ENCODE results near the gene VAV2.

VAV2 gene

DNA sequence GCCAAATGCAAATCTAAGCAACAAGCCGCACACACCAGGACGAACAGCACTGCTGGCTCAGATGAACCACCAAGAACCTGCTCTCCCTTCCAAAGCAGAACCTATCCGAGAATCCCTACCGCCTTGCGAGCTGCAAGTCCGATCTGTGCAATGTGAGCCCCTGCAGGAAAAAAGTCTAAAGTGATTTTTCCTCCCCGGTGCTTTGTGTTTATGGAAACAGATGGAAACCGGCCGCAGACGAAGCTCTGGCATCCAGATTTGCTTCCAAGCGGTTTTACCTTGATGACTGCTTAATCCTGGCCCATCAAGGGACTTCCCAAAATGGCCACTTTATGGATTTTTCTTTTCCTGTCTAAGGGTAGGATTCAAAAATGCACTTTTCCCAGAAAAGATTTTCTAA, 112.5 kb downstream of the VAV2 start:
- TF ChIP-seq USF1 (IDR thresholded peaks at IDR 0.05): no peak
- no peak for TF ChIP-seq FOXM1 (IDR thresholded peaks at IDR 0.05; ENCODE audit: borderline replicate concordance, low read depth)
- TF ChIP-seq, protein P1, sequence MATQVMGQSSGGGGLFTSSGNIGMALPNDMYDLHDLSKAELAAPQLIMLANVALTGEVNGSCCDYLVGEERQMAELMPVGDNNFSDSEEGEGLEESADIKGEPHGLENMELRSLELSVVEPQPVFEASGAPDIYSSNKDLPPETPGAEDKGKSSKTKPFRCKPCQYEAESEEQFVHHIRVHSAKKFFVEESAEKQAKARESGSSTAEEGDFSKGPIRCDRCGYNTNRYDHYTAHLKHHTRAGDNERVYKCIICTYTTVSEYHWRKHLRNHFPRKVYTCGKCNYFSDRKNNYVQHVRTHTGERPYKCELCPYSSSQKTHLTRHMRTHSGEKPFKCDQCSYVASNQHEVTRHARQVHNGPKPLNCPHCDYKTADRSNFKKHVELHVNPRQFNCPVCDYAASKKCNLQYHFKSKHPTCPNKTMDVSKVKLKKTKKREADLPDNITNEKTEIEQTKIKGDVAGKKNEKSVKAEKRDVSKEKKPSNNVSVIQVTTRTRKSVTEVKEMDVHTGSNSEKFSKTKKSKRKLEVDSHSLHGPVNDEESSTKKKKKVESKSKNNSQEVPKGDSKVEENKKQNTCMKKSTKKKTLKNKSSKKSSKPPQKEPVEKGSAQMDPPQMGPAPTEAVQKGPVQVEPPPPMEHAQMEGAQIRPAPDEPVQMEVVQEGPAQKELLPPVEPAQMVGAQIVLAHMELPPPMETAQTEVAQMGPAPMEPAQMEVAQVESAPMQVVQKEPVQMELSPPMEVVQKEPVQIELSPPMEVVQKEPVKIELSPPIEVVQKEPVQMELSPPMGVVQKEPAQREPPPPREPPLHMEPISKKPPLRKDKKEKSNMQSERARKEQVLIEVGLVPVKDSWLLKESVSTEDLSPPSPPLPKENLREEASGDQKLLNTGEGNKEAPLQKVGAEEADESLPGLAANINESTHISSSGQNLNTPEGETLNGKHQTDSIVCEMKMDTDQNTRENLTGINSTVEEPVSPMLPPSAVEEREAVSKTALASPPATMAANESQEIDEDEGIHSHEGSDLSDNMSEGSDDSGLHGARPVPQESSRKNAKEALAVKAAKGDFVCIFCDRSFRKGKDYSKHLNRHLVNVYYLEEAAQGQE (IDR thresholded peaks at IDR 0.05; ENCODE audit: low read depth): no peak
- no peak for TF ChIP-seq MAX (IDR thresholded peaks at IDR 0.05)

GRCh38 chr9:133878402-133878801, 113.7 kb downstream of the VAV2 start:
- TF ChIP-seq MAX (IDR thresholded peaks at IDR 0.05) (no peak), TAF1 (IDR thresholded peaks at IDR 0.05; ENCODE audit: low read depth) (no peak), EGR1 (IDR thresholded peaks at IDR 0.05) (no peak), FOXM1 (IDR thresholded peaks at IDR 0.05; ENCODE audit: borderline replicate concordance, low read depth) (no peak), TEAD4 (IDR thresholded peaks at IDR 0.05) (no peak)
- TF ChIP-seq, protein P1 (IDR thresholded peaks at IDR 0.05; ENCODE audit: low read depth): no peak

DNA sequence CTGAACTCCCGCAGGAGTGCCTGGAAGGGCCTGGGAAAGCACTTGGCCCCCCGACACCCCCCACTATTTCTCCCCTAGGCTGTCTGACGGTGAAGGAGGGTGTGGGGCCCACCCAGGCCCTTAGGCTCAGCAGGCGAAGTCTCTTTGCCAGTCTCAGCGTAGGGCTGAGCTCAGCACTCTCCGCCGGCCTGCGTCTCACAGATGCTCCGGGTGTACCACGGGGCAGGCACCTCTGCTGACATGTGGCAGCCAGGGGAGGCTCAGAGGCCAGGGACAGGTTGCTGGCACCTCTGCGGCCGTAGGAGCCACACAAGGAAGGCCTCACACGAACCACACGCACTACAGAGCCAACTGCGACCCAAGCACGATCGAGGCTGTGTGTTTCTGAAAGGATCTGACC, 114.2 kb downstream of the VAV2 start:
- TF ChIP-seq RAD21 (IDR thresholded peaks at IDR 0.05; ENCODE audit: low read depth) (no peak), MAX (IDR thresholded peaks at IDR 0.05) (no peak), TCF12 (IDR thresholded peaks at IDR 0.05; ENCODE audit: low read depth) (no peak), NFIC (IDR thresholded peaks at IDR 0.05) (no peak), CEBPB (IDR thresholded peaks at IDR 0.05) (no peak), CREB1 (IDR thresholded peaks at IDR 0.05; ENCODE audit: low read depth) (no peak), FOXM1 (IDR thresholded peaks at IDR 0.05; ENCODE audit: borderline replicate concordance, low read depth) (no peak), TAF1 (IDR thresholded peaks at IDR 0.05; ENCODE audit: low read depth) (no peak)

GRCh38 chr9:133877327-133877726, 114.8 kb downstream of the VAV2 start:
- TF ChIP-seq, protein P1 (IDR thresholded peaks at IDR 0.05; ENCODE audit: low read depth): no peak
- TF ChIP-seq ZBTB7A (IDR thresholded peaks at IDR 0.05; ENCODE audit: low read depth) (no peak), NFIC (IDR thresholded peaks at IDR 0.05) (no peak), EP300 (IDR thresholded peaks at IDR 0.05; ENCODE audit: borderline replicate concordance) (no peak), MAX (IDR thresholded peaks at IDR 0.05) (no peak), TEAD4 (IDR thresholded peaks at IDR 0.05) (no peak), CEBPB (IDR thresholded peaks at IDR 0.05) (no peak), YY1 (IDR thresholded peaks at IDR 0.05; ENCODE audit: low read depth) (no peak), USF1 (IDR thresholded peaks at IDR 0.05) (no peak), TAF1 (IDR thresholded peaks at IDR 0.05; ENCODE audit: low read depth) (no peak), TCF12 (IDR thresholded peaks at IDR 0.05; ENCODE audit: low read depth) (no peak), FOXM1 (IDR thresholded peaks at IDR 0.05; ENCODE audit: borderline replicate concordance, low read depth) (no peak), EGR1 (IDR thresholded peaks at IDR 0.05) (no peak), RAD21 (IDR thresholded peaks at IDR 0.05; ENCODE audit: low read depth) (no peak)

DNA sequence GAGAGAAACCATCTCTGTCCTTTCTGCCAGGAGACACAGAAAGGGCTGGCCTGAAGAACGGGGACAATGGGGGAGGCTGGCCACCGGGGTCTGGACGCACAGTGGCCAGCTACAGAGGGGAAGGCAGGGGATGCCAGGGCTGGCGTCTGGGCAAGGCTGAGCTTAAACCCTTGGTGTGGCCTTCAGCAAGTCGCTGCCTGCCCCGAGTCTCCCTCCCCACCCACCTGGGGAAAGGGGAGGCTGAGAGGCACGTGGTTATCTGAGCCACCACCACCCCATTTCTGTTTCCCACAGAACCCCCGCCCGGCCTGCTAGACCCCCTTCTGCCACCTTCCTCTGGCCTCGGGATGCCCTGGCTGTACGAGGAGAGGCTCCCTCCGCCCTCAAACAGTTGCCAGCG, 115.3 kb downstream of the VAV2 start:
- TF ChIP-seq CREB1 (IDR thresholded peaks at IDR 0.05; ENCODE audit: low read depth) (no peak), YY1 (IDR thresholded peaks at IDR 0.05; ENCODE audit: low read depth) (no peak), ZBTB7A (IDR thresholded peaks at IDR 0.05; ENCODE audit: low read depth) (no peak), CEBPB (IDR thresholded peaks at IDR 0.05) (no peak), EP300 (IDR thresholded peaks at IDR 0.05; ENCODE audit: borderline replicate concordance) (no peak), EGR1 (IDR thresholded peaks at IDR 0.05) (no peak), FOXM1 (IDR thresholded peaks at IDR 0.05; ENCODE audit: borderline replicate concordance, low read depth) (no peak), TCF12 (IDR thresholded peaks at IDR 0.05; ENCODE audit: low read depth) (no peak), USF1 (IDR thresholded peaks at IDR 0.05) (no peak), TEAD4 (IDR thresholded peaks at IDR 0.05) (no peak), TAF1 (IDR thresholded peaks at IDR 0.05; ENCODE audit: low read depth) (no peak), MAX (IDR thresholded peaks at IDR 0.05) (no peak)
- TF ChIP-seq, protein P1 (IDR thresholded peaks at IDR 0.05; ENCODE audit: low read depth): no peak
